KMS-11 (cell line): ENCODE measurements around the gene XRCC5.

Experiments used
- H2AFZ ChIP-seq: fragments of 200-600 bp; sonication (generic); 2 replicates; pipeline ENCODE4 v1.6.1; 2016; ENCODE audit warnings: antibody characterized with exemption, mixed run types, low read depth
- H3K27ac ChIP-seq: fragments of 200-600 bp; sonication (generic); 2 replicates; pipeline ENCODE4 v1.6.1; 2016; ENCODE audit warnings: mild to moderate bottlenecking, mixed run types
- H3K27me3 ChIP-seq: fragments of 200-600 bp; sonication (generic); 2 replicates; pipeline ENCODE4 v1.6.1; 2017; ENCODE audit warnings: mild to moderate bottlenecking, low read depth, mixed run types, moderate library complexity; ENCODE audit not compliant: insufficient read depth
- H3K36me3 ChIP-seq: fragments of 200-600 bp; sonication (generic); 2 replicates; pipeline ENCODE4 v1.6.1; 2017; ENCODE audit warnings: mild to moderate bottlenecking, mixed run types; ENCODE audit not compliant: insufficient read depth
- H3K4me1 ChIP-seq: fragments of 200-600 bp; sonication (generic); 2 replicates; pipeline ENCODE4 v1.6.1; 2016; ENCODE audit warnings: mild to moderate bottlenecking, low read depth, mixed run types; ENCODE audit not compliant: poor library complexity, severe bottlenecking
- H3K4me2 ChIP-seq: fragments of 200-600 bp; sonication (generic); 2 replicates; pipeline ENCODE4 v1.7.0; 2016; ENCODE audit warnings: mild to moderate bottlenecking, mixed run types
- H3K4me3 ChIP-seq: fragments of 200-600 bp; sonication (generic); IDR thresholded peaks from 2 replicates; pipeline ENCODE4 v1.6.1; 2017; ENCODE audit warnings: low read depth, low read length, mixed read lengths; ENCODE audit not compliant: insufficient read depth
- H3K79me2 ChIP-seq: fragments of 200-600 bp; sonication (generic); 2 replicates; pipeline ENCODE4 v1.6.1; 2016; ENCODE audit warnings: low read depth, mixed run types; ENCODE audit not compliant: insufficient read depth
- H3K9ac ChIP-seq: fragments of 200-600 bp; sonication (generic); 2 replicates; pipeline ENCODE4 v1.6.1; 2016; ENCODE audit warnings: mild to moderate bottlenecking, mixed run types
- H4K20me1 ChIP-seq: fragments of 200-600 bp; sonication (generic); 2 replicates; pipeline ENCODE4 v1.6.1; 2016; ENCODE audit warnings: mild to moderate bottlenecking, mixed run types; ENCODE audit not compliant: insufficient read depth
- TF ChIP-seq, protein P1 (sequence below): fragments of 200-600 bp; sonication (generic); conservative IDR thresholded peaks from 2 replicates; pipeline ENCODE4 v1.6.1; 2017; ENCODE audit warnings: low read depth, mild to moderate bottlenecking, antibody characterized with exemption, low read length, moderate library complexity, mixed read lengths

Gene XRCC5

DNA sequence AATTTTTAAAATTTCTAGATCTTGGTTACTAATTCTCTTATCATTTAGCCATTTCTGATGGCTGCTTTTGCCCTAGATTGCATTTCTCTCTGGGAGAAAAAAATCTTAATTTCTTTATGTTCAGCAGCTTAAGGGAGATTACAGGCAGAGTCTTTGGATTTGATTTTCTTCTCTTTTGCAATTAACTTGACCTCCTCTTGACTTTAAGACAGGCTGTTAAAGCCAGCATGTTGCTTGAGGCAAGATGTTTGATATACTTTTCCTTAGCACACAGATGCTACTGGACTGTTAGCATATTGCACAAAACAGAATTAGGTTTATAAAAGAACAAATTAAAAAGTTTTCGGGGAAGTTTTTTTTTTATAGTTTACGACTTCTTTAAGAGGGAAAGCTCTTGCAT, 50.0 kb downstream of the XRCC5 start:
- Histone ChIP-seq H3K27me3 (no peaks in the 10 kb centered on the region), H3K79me2 (no peaks in the 10 kb centered on the region; the same call in 1 of the 2 replicates), H2AFZ (no peak overlapping the region), H3K27ac (no peak overlapping the region), H3K4me3 (no peak overlapping the region), H3K36me3 (peaks cover 32% of the 10 kb centered on the region), H3K4me2 (no peak overlapping the region), H3K9ac (no peak overlapping the region), H3K4me1 (peaks cover 4% of the 10 kb centered on the region), H4K20me1 (0 out of 2 replicates have a peak, but pooled peaks cover 2% of the 10 kb centered on the region)
- TF ChIP-seq, protein P1, sequence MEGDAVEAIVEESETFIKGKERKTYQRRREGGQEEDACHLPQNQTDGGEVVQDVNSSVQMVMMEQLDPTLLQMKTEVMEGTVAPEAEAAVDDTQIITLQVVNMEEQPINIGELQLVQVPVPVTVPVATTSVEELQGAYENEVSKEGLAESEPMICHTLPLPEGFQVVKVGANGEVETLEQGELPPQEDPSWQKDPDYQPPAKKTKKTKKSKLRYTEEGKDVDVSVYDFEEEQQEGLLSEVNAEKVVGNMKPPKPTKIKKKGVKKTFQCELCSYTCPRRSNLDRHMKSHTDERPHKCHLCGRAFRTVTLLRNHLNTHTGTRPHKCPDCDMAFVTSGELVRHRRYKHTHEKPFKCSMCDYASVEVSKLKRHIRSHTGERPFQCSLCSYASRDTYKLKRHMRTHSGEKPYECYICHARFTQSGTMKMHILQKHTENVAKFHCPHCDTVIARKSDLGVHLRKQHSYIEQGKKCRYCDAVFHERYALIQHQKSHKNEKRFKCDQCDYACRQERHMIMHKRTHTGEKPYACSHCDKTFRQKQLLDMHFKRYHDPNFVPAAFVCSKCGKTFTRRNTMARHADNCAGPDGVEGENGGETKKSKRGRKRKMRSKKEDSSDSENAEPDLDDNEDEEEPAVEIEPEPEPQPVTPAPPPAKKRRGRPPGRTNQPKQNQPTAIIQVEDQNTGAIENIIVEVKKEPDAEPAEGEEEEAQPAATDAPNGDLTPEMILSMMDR: no peak

DNA sequence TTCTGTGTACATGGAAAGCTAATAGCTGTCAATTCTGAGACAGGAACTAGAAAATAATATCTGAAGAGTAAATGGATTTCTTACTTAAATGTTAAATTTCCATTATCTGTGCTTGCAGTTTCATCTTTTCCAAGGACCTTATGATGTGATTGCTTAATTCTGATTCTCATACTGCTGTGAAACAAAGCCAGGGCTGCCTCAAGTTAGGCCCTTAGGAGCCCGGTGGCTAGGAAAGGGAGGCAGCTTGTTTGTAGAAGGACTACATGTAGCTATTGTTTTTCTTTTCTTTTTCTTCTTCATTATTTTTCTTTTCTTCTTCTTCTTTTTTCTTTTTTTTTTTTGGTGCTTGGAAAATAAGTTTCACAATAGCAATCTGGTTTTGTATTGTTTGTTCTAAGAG, 50.5 kb downstream of the XRCC5 start:
- H3K79me2 ChIP-seq: no peaks in the 10 kb centered on the region; the same call in 1 of the 2 replicates
- peaks cover 4% of the 10 kb centered on the region for H3K4me1 ChIP-seq
- H4K20me1 ChIP-seq: 0 out of 2 replicates have a peak, but pooled peaks cover 2% of the 10 kb centered on the region
- H3K36me3 ChIP-seq: peaks cover 32% of the 10 kb centered on the region
- no peak overlapping the region for H3K4me3 ChIP-seq
- H3K27ac ChIP-seq: no peak overlapping the region
- no peaks in the 10 kb centered on the region for H3K27me3 ChIP-seq
- H2AFZ ChIP-seq: no peak overlapping the region
- TF ChIP-seq, protein P1: no peak
- no peak overlapping the region for H3K4me2 ChIP-seq
- no peak overlapping the region for H3K9ac ChIP-seq

DNA sequence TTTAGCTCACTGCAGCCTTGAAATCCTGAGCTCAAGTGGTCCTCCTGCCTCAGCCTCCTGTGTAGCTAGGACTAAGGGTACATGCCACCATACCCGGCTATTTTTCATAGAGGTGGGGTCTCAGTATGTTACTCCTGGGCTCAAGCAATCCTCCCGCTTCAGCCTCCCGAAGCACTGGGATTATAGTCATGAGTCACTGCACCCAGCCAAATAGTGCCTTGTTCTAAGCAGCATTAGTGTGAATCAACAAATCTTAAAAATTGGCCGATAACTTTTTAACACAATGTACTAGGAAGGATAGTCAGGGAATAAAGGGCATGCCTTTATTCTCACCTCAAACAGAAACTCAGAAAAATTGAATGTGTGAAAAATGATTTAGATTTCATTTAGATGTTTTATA, 51.6 kb downstream of the XRCC5 start:
- H2AFZ ChIP-seq: no peak overlapping the region
- H3K9ac ChIP-seq: no peak overlapping the region
- peaks cover 30% of the 10 kb centered on the region for H3K36me3 ChIP-seq
- H3K4me1 ChIP-seq: peaks cover 14% of the 10 kb centered on the region
- H3K4me3 ChIP-seq: no peak overlapping the region
- H3K4me2 ChIP-seq: no peak overlapping the region
- no peaks in the 10 kb centered on the region; the same call in 1 of the 2 replicates for H3K79me2 ChIP-seq
- no peaks in the 10 kb centered on the region for H3K27me3 ChIP-seq
- TF ChIP-seq, protein P1: no peak
- 0 out of 2 replicates have a peak, but pooled peaks cover 2% of the 10 kb centered on the region for H4K20me1 ChIP-seq
- H3K27ac ChIP-seq: no peak overlapping the region

DNA sequence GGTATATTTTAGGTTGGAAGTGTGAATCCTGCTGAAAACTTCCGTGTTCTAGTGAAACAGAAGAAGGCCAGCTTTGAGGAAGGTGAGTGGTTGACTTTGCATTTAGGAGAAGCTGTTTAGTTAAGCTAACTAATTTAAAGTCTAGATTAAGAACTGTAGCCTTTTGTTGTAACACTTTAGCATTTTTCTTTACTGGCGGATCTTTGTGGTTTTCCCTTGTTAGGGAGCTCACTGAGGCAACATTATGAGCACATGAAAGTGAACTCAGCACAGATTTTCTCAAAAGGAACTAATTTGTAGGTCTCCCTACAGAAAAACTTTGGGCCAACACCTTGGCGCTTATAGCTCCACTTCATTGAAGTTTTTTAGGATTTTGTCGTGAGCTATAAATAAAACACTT, 52.8 kb downstream of the XRCC5 start:
- Histone ChIP-seq H3K4me1 (peaks cover 14% of the 10 kb centered on the region), H3K27ac (no peak overlapping the region), H2AFZ (no peak overlapping the region), H3K4me3 (no peak overlapping the region), H3K9ac (no peak overlapping the region), H4K20me1 (0 out of 2 replicates have a peak, but pooled peaks cover 2% of the 10 kb centered on the region), H3K36me3 (peaks cover 26% of the 10 kb centered on the region), H3K27me3 (no peaks in the 10 kb centered on the region), H3K79me2 (no peaks in the 10 kb centered on the region; the same call in 1 of the 2 replicates), H3K4me2 (no peak overlapping the region)
- TF ChIP-seq, protein P1: no peak
